Activated T-helper 1 cell treated with anti-CD3 and anti-CD28 coated beads, Interleukin-12 subunit alpha, Interleukin-12 subunit beta, Interleukin-2, Interleukin-4 antibody, amounts not matched to agents 30 ng/mL and 10 ng/mL and 1 ng/mL, durations not matched to agents 14 hours and 24 hours and 36 hours (primary cell): Measurements from ENCODE around the gene NAB1. TPM values are rescaled to one million over a fixed set of nuclear protein-coding genes. Genes with fewer than 3 reads are reported as not detected.
A peak's percentile ranks its signal among the peaks of the same experiment; 100 is the strongest.
"Not testable (repeated sequence)": the region's sequence is repeated elsewhere in the genome, so short reads cannot be mapped to it uniquely, and the experiment has no call there.

Experiments used
- DNase-seq: peaks from one replicate; pipeline ENCODE4 v3.0.0; 2021; ENCODE audit warnings: low spot score
- H3K27ac Mint-ChIP-seq: one replicate; pipeline ENCODE4 v1.8.0; 2021; ENCODE audit warnings: mild to moderate bottlenecking, mixed read lengths
- H3K27me3 Mint-ChIP-seq: one replicate; pipeline ENCODE4 v1.8.0; 2022; ENCODE audit warnings: mild to moderate bottlenecking, moderate library complexity, mixed read lengths; ENCODE audit not compliant: insufficient read depth
- H3K36me3 Mint-ChIP-seq: one replicate; pipeline ENCODE4 v1.8.0; 2021; ENCODE audit warnings: low read depth, mixed read lengths
- H3K4me1 Mint-ChIP-seq: one replicate; pipeline ENCODE4 v1.8.0; 2021; ENCODE audit warnings: low read depth, mixed read lengths
- H3K4me3 Mint-ChIP-seq: one replicate; pipeline ENCODE4 v1.8.0; 2021; ENCODE audit warnings: mild to moderate bottlenecking, moderate library complexity, mixed read lengths
- H3K9me3 Mint-ChIP-seq: one replicate; pipeline ENCODE4 v1.8.0; 2021; ENCODE audit warnings: mixed read lengths
- intact Hi-C: fragments of 100-400 bp; cut with micrococcal nuclease; formaldehyde crosslinking; loops from one replicate; pipeline ENCODE4 v1.15.1; 2024
- total RNA-seq: library from RNA; stranded (reverse); gene quantifications from 2 replicates; pipeline ENCODE4 v1.2.3, GENCODE V29; 2022

The NAB1 gene
- total RNA-seq, 1 donor from 2014 or later, result 34.1 TPM

GRCh38 chr2:190684931-190685330 lies 36.0 kb downstream of the NAB1 start:
- Mint-ChIP-seq H3K27me3 (no peaks in the 10 kb centered on the region), H3K4me1 (peaks cover 11% of the 10 kb centered on the region), H3K27ac (no peak overlapping the region), H3K36me3 (peaks cover 34% of the 10 kb centered on the region), H3K9me3 (no peaks in the 10 kb centered on the region), H3K4me3 (no peak overlapping the region)
- DNase-seq, result no peak
- intact Hi-C loops, result no loop called here

- DNase-seq, result no peak
- Mint-ChIP-seq H3K27me3 (no peaks in the 10 kb centered on the region), H3K27ac (no peak overlapping the region), H3K9me3 (no peaks in the 10 kb centered on the region), H3K4me1 (peaks cover 7% of the 10 kb centered on the region), H3K4me3 (no peak overlapping the region), H3K36me3 (peaks cover 34% of the 10 kb centered on the region)
- intact Hi-C loops, result no loop called here
Measured at GRCh38 chr2:190685333-190685732, 36.5 kb downstream of the NAB1 start.

- peaks cover 32% of the 10 kb centered on the region for H3K36me3 Mint-ChIP-seq
- intact Hi-C loops, result no loop called here
- H3K4me3 Mint-ChIP-seq, result no peak overlapping the region
- H3K4me1 Mint-ChIP-seq, result peaks cover 30% of the 10 kb centered on the region
- no peaks in the 10 kb centered on the region for H3K27me3 Mint-ChIP-seq
- no peak overlapping the region for H3K27ac Mint-ChIP-seq
- H3K9me3 Mint-ChIP-seq, result no peaks in the 10 kb centered on the region
- DNase-seq, result no peak
Measured at GRCh38 chr2:190693533-190694232, 44.8 kb downstream of the NAB1 start.

- intact Hi-C loops, result no loop called here
- DNase-seq, result no peak
- Mint-ChIP-seq H3K27me3 (no peaks in the 10 kb centered on the region), H3K4me3 (no peak overlapping the region), H3K9me3 (no peaks in the 10 kb centered on the region), H3K4me1 (peaks cover 30% of the 10 kb centered on the region), H3K27ac (no peak overlapping the region), H3K36me3 (peaks cover 29% of the 10 kb centered on the region)
Measured at GRCh38 chr2:190694479-190694878, 45.6 kb downstream of the NAB1 start.

- Mint-ChIP-seq H3K27ac (peak overlapping the region; percentile 70), H3K4me1 (peaks cover 30% of the 10 kb centered on the region), H3K9me3 (no peaks in the 10 kb centered on the region), H3K36me3 (peaks cover 20% of the 10 kb centered on the region), H3K27me3 (no peaks in the 10 kb centered on the region), H3K4me3 (no peak overlapping the region)
- DNase-seq, result no peak
- intact Hi-C loops, result loop anchor here (1.0 kb wide), 3 partner anchors 17 to 27 kb away; no protein-coding TSS in a partner anchor
Measured at GRCh38 chr2:190695739-190696138, 46.9 kb downstream of the NAB1 start.

- no peak for DNase-seq
- Mint-ChIP-seq H3K27ac (no peak overlapping the region), H3K9me3 (no peaks in the 10 kb centered on the region), H3K27me3 (no peaks in the 10 kb centered on the region), H3K36me3 (peaks cover 15% of the 10 kb centered on the region), H3K4me1 (peaks cover 30% of the 10 kb centered on the region), H3K4me3 (no peak overlapping the region)
- intact Hi-C loops, result no loop called here
Measured at GRCh38 chr2:190696792-190697398, 48.0 kb downstream of the NAB1 start.

GRCh38 chr2:190697421-190697820 lies 48.5 kb downstream of the NAB1 start:
- Mint-ChIP-seq H3K27ac (no peak overlapping the region), H3K4me1 (peaks cover 31% of the 10 kb centered on the region), H3K9me3 (no peaks in the 10 kb centered on the region), H3K36me3 (peaks cover 15% of the 10 kb centered on the region), H3K27me3 (no peaks in the 10 kb centered on the region), H3K4me3 (no peak overlapping the region)
- intact Hi-C loops, result no loop called here
- DNase-seq, result no peak

GRCh38 chr2:190698895-190699294 lies 50.0 kb downstream of the NAB1 start:
- DNase-seq, result no peak
- H3K4me3 Mint-ChIP-seq, result no peak overlapping the region
- intact Hi-C loops, result no loop called here
- no peaks in the 10 kb centered on the region for H3K27me3 Mint-ChIP-seq
- peaks cover 2% of the 10 kb centered on the region for H3K36me3 Mint-ChIP-seq
- H3K9me3 Mint-ChIP-seq, result no peaks in the 10 kb centered on the region
- H3K27ac Mint-ChIP-seq, result no peak overlapping the region
- H3K4me1 Mint-ChIP-seq, result peaks cover 21% of the 10 kb centered on the region

- H3K36me3 Mint-ChIP-seq, result no peaks in the 10 kb centered on the region
- no peaks in the 10 kb centered on the region for H3K27me3 Mint-ChIP-seq
- H3K4me1 Mint-ChIP-seq, result peaks cover 5% of the 10 kb centered on the region
- H3K4me3 Mint-ChIP-seq, result no peak overlapping the region
- DNase-seq, result no peak
- intact Hi-C loops, result no loop called here
- no peak overlapping the region for H3K27ac Mint-ChIP-seq
- H3K9me3 Mint-ChIP-seq, result no peaks in the 10 kb centered on the region
Measured at GRCh38 chr2:190701586-190701985, 52.7 kb downstream of the NAB1 start.

- DNase-seq, result no peak
- Mint-ChIP-seq H3K4me3 (no peak overlapping the region), H3K27ac (no peak overlapping the region), H3K4me1 (peaks cover 23% of the 10 kb centered on the region), H3K36me3 (peaks cover 5% of the 10 kb centered on the region), H3K27me3 (no peaks in the 10 kb centered on the region), H3K9me3 (peaks cover 12% of the 10 kb centered on the region)
- intact Hi-C loops, result no loop called here
Measured at GRCh38 chr2:190705280-190705679, 56.4 kb downstream of the NAB1 start.

GRCh38 chr2:190707726-190708125 lies 58.8 kb downstream of the NAB1 start:
- intact Hi-C loops, result loop anchor here (1.0 kb wide), 1 partner anchor 11 kb away; no protein-coding TSS in a partner anchor
- Mint-ChIP-seq H3K4me3 (no peak overlapping the region), H3K4me1 (peaks cover 19% of the 10 kb centered on the region), H3K9me3 (peaks cover 12% of the 10 kb centered on the region), H3K27me3 (no peaks in the 10 kb centered on the region), H3K27ac (peak overlapping the region; percentile 40), H3K36me3 (peaks cover 5% of the 10 kb centered on the region)
- DNase-seq, result no peak

- H3K27ac Mint-ChIP-seq, H3K36me3 Mint-ChIP-seq, H3K27me3 Mint-ChIP-seq, H3K4me3 Mint-ChIP-seq, DNase-seq: not testable (repeated sequence)
- H3K4me1 Mint-ChIP-seq, result peaks cover 19% of the 10 kb centered on the region
- peaks cover 12% of the 10 kb centered on the region for H3K9me3 Mint-ChIP-seq
- intact Hi-C loops, result loop anchor here (1.0 kb wide), 1 partner anchor 10 kb away; no protein-coding TSS in a partner anchor
Measured at GRCh38 chr2:190708650-190709049, 59.8 kb downstream of the NAB1 start.

GRCh38 chr2:190711069-190711468 lies 62.2 kb downstream of the NAB1 start:
- intact Hi-C loops, result no loop called here
- no peak for DNase-seq
- peaks cover 12% of the 10 kb centered on the region for H3K9me3 Mint-ChIP-seq
- no peak overlapping the region for H3K27ac Mint-ChIP-seq
- H3K4me1 Mint-ChIP-seq, result peaks cover 19% of the 10 kb centered on the region
- peaks cover 5% of the 10 kb centered on the region for H3K36me3 Mint-ChIP-seq
- no peaks in the 10 kb centered on the region for H3K27me3 Mint-ChIP-seq
- H3K4me3 Mint-ChIP-seq, result no peak overlapping the region
